ENCODE data around the gene VPS26B. TPM values are rescaled to one million over a fixed set of nuclear protein-coding genes. Genes with fewer than 3 reads are reported as not detected.

VPS26B gene
- total and polyA plus RNA-seq, 2 donors (not counting 3 experiments of a cell fraction or from before 2014, with no cell fraction given): 40.2 to 53.1 TPM

GRCh38 chr11:134258577-134258976 lies 34.1 kb downstream of the VPS26B start:
- Histone ChIP-seq H3K79me2 (ENCODE audit: control insufficient read depth, insufficient read depth, low read length) (peaks cover 6% of the 10 kb centered on the region), H3K4me3 (replicated peaks in 1 of 3; ENCODE audit: insufficient read depth in 1 of 3, low read depth in 1 of 3, low read length in 3 of 3) (no peak overlapping the region), H3K4me2 (ENCODE audit: insufficient read depth, low read length) (no peak overlapping the region), H3K36me3 (ENCODE audit: control insufficient read depth in 2 of 2, extremely low read depth in 1 of 2, insufficient read depth in 2 of 2, low read length in 2 of 2) (peaks cover 6 to 17% of the 10 kb centered on the region in 2 experiments), H3K9me3 (replicated peaks; ENCODE audit: control insufficient read depth, insufficient read depth, low read length) (no peaks in the 10 kb centered on the region), H3K9ac (replicated peaks; ENCODE audit: extremely low read depth, insufficient read depth, low read length) (no peak overlapping the region), H3K27ac (ENCODE audit: insufficient read depth, low read depth, low read length) (no peak overlapping the region), H3K9me1 (replicated peaks; ENCODE audit: control insufficient read depth, extremely low read depth, insufficient read depth, low read length) (no peaks in the 10 kb centered on the region), H3K4me1 (ENCODE audit: control insufficient read depth, extremely low read depth, insufficient read depth, low read length) (peaks cover 6% of the 10 kb centered on the region), H2AFZ (ENCODE audit: low read depth, low read length) (no peak overlapping the region), H3K27me3 (ENCODE audit: control insufficient read depth in 2 of 2, insufficient read depth in 2 of 2, low read length in 2 of 2) (no peaks in the 10 kb centered on the region), H4K20me1 (replicated peaks; ENCODE audit: control insufficient read depth, extremely low read depth, insufficient read depth, low read length) (no peaks in the 10 kb centered on the region)
- dilution Hi-C loops (cut with MboI; ENCODE audit: extremely low pct_ligation_motif_present, low sequenced_read_pairs): no loop called here
- no peak for DNase-seq (ENCODE audit: low read depth, low spot score)
- TF ChIP-seq CTCF (IDR thresholded peaks at IDR 0.05; ENCODE audit: extremely low read depth in 1 of 2, insufficient read depth in 1 of 2, low read depth in 1 of 2, low read length in 2 of 2): no peak
- TF ChIP-seq FOS (IDR thresholded peaks at IDR 0.05; ENCODE audit: borderline replicate concordance, insufficient read depth, low read length): no peak
- POLR2A ChIA-PET: no interaction called here
- CTCF ChIA-PET: interaction anchor here (1.6 kb wide), 1 partner anchor 33 kb away, joined by 3 read pairs; no protein-coding TSS in a partner anchor
- intact Hi-C loops (cut with micrococcal nuclease): no loop called here
- FAIRE-seq: no peak
- BruUV-seq (replicated peaks): no TSS peak

DNA sequence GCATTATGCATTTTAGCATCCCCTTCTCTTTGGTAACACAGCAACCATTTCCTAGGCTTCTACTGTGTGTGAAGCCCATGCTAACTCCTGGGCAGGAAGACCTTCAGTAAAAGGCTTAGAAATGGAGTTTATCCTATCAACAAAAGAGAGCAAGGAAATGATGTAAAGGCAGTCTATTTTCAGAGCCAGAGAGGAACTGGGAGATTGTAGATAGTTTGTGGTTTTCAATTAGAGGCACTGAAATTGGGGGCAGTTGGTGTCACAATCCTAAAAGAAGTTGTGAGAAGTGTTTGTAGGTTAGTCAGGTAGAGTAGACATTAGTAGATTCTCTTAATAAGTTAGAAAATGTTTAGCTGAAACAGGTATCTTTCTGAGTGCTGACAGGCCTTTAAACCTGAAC lies 36.0 kb downstream of the VPS26B start:
- intact Hi-C loops (cut with micrococcal nuclease): no loop called here
- BruUV-seq (replicated peaks): no TSS peak

More for the DNA sequence above, 36.0 kb downstream of the VPS26B start:
- no peak for DNase-seq (ENCODE audit: low read depth, low spot score)
- Histone ChIP-seq H3K4me3 (replicated peaks in 1 of 3; ENCODE audit: insufficient read depth in 1 of 3, low read depth in 1 of 3, low read length in 3 of 3) (no peak overlapping the region), H3K4me1 (ENCODE audit: control insufficient read depth, extremely low read depth, insufficient read depth, low read length) (no peaks in the 10 kb centered on the region), H3K36me3 (ENCODE audit: control insufficient read depth in 2 of 2, extremely low read depth in 1 of 2, insufficient read depth in 2 of 2, low read length in 2 of 2) (peaks cover 6 to 17% of the 10 kb centered on the region in 2 experiments), H3K9ac (replicated peaks; ENCODE audit: extremely low read depth, insufficient read depth, low read length) (no peak overlapping the region), H3K27me3 (ENCODE audit: control insufficient read depth in 2 of 2, insufficient read depth in 2 of 2, low read length in 2 of 2) (no peaks in the 10 kb centered on the region), H3K27ac (ENCODE audit: insufficient read depth, low read depth, low read length) (no peak overlapping the region), H3K9me1 (replicated peaks; ENCODE audit: control insufficient read depth, extremely low read depth, insufficient read depth, low read length) (no peaks in the 10 kb centered on the region), H3K79me2 (ENCODE audit: control insufficient read depth, insufficient read depth, low read length) (no peaks in the 10 kb centered on the region), H3K9me3 (replicated peaks; ENCODE audit: control insufficient read depth, insufficient read depth, low read length) (no peaks in the 10 kb centered on the region), H2AFZ (ENCODE audit: low read depth, low read length) (no peak overlapping the region), H4K20me1 (replicated peaks; ENCODE audit: control insufficient read depth, extremely low read depth, insufficient read depth, low read length) (no peaks in the 10 kb centered on the region), H3K4me2 (ENCODE audit: insufficient read depth, low read length) (no peak overlapping the region)
- POLR2A ChIA-PET: no interaction called here
- TF ChIP-seq MYC (IDR thresholded peaks at IDR 0.05; ENCODE audit: low read depth, low read length): no peak
- no peak for TF ChIP-seq CTCF (IDR thresholded peaks at IDR 0.05; ENCODE audit: extremely low read depth in 1 of 2, insufficient read depth in 1 of 2, low read depth in 1 of 2, low read length in 2 of 2)
- no peak for TF ChIP-seq POLR2A (IDR thresholded peaks at IDR 0.05; ENCODE audit: low read depth, low read length)
- TF ChIP-seq, protein P1, sequence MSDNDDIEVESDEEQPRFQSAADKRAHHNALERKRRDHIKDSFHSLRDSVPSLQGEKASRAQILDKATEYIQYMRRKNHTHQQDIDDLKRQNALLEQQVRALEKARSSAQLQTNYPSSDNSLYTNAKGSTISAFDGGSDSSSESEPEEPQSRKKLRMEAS (IDR thresholded peaks at IDR 0.05; ENCODE audit: insufficient read depth, insufficient read length): no peak
- FAIRE-seq: no peak
- CTCF ChIA-PET: interaction anchor here (1.7 to 2.0 kb wide), 2 partner anchors 9 kb away, joined by 5 to 8 read pairs; no protein-coding TSS in a partner anchor
- dilution Hi-C loops (cut with MboI; ENCODE audit: extremely low pct_ligation_motif_present, low sequenced_read_pairs): no loop called here
